GM12878 (cell line): ENCODE results near the gene SHQ1. TPM values are rescaled to one million over a fixed set of nuclear protein-coding genes. Genes with fewer than 3 reads are reported as not detected.

Source experiments
- ATAC-seq: fragments of 200-7000 bp; cut with Tn5 transposase; 3 replicates; pipeline ENCODE4 v1.9.1; 2020; ENCODE audit warnings: mild to moderate bottlenecking, moderate library complexity
- BruUV-seq: library from RNA; stranded (reverse); fragments of 400-500 nt; replicated peaks from 2 replicates; lab custom pipeline; 2021; lab: Mats Ljungman, UMichigan
- CTCF ChIA-PET: fragments of 300-600 bp; sonication (Branson Sonifier 250); formaldehyde crosslinking; extraction: SDS; loops from one replicate; lab custom pipeline; 2021; ENCODE audit warnings: inconsistent platforms; lab: Yijun Ruan, JAX
- POLR2A ChIA-PET: fragments of 350-600 bp; formaldehyde crosslinking; extraction: SDS; loops from one replicate; lab custom pipeline; 2021; ENCODE audit warnings: inconsistent platforms; lab: Charles Lee
- RAD21 ChIA-PET: fragments of 300-600 bp; sonication (Branson Sonifier 250); formaldehyde crosslinking; loops from one replicate; lab custom pipeline; 2023; ENCODE audit warnings: antibody characterized with exemption; ENCODE audit not compliant: unreplicated experiment; lab: Charles Lee
- SMC1A ChIA-PET: fragments of 300-600 bp; sonication (Branson Sonifier 250); formaldehyde crosslinking; loops from one replicate; lab custom pipeline; 2023; ENCODE audit not compliant: unreplicated experiment, uncharacterized antibody; lab: Charles Lee
- DNase-seq: peaks from one replicate; pipeline ENCODE4 v3.0.0-alpha.2; 2011; ENCODE audit warnings: low read depth, low spot score
- FAIRE-seq: peaks from 3 replicates; lab custom pipeline; 2011; peaks lifted over from hg19 to GRCh38; lab: Jason Lieb, UNC
- H2AFZ ChIP-seq: 2 replicates; pipeline ENCODE4 v1.6.0; 2011; ENCODE audit warnings: low read depth, low read length, control low read depth; ENCODE audit not compliant: control insufficient read depth
- H3K27ac ChIP-seq: 2 replicates; pipeline ENCODE4 v1.5.1; 2011; ENCODE audit warnings: control low read depth; ENCODE audit not compliant: control insufficient read depth, insufficient read depth
- H3K27me3 ChIP-seq, 2 experiments: replicated peaks in 1 of 2; 2 replicates each; pipeline versions ENCODE4 v1.6.0 to v1.6.1; 2011; ENCODE audit warnings: low read length in 1 of 2; ENCODE audit not compliant: control insufficient read depth in 2 of 2, insufficient read depth in 2 of 2
- H3K36me3 ChIP-seq, 2 experiments: 2 replicates each; pipeline ENCODE4 v1.5.1; 2011; ENCODE audit warnings: low read length in 1 of 2; ENCODE audit not compliant: control insufficient read depth in 2 of 2, insufficient read depth in 2 of 2
- H3K4me1 ChIP-seq: 2 replicates; pipeline ENCODE4 v1.6.1; 2011; ENCODE audit warnings: mild to moderate bottlenecking, low read length, moderate library complexity, mixed read lengths; ENCODE audit not compliant: control insufficient read depth, insufficient read depth
- H3K4me2 ChIP-seq: 2 replicates; pipeline ENCODE4 v1.6.0; 2011; ENCODE audit warnings: control low read depth; ENCODE audit not compliant: control insufficient read depth, insufficient read depth
- H3K4me3 ChIP-seq: fragments of 200-600 bp; sonication (generic); 2 replicates; pipeline ENCODE4 v1.5.1; 2016
- H3K79me2 ChIP-seq: 2 replicates; pipeline ENCODE4 v1.6.0; 2011; ENCODE audit warnings: low read length; ENCODE audit not compliant: control insufficient read depth, insufficient read depth
- H3K9ac ChIP-seq: 2 replicates; pipeline ENCODE4 v1.8.0; 2011; ENCODE audit warnings: low read length, control low read depth, mixed read lengths; ENCODE audit not compliant: control insufficient read depth, insufficient read depth
- H3K9me3 ChIP-seq: replicated peaks from 3 replicates; pipeline ENCODE4 v1.5.1; 2011; ENCODE audit warnings: mild to moderate bottlenecking, low read length; ENCODE audit not compliant: control insufficient read depth, insufficient read depth
- H4K20me1 ChIP-seq: 2 replicates; pipeline ENCODE4 v1.6.0; 2011; ENCODE audit not compliant: control insufficient read depth, insufficient read depth
- ATF7 ChIP-seq: fragments of 450-650 bp; IDR thresholded peaks from 2 replicates; pipeline ENCODE4 v1.6.1; 2016; ENCODE audit warnings: low read depth, mild to moderate bottlenecking
- CHD1 ChIP-seq: IDR thresholded peaks from 2 replicates; pipeline ENCODE4 v1.6.1; 2012; ENCODE audit warnings: low read depth, low read length, improper control_type of control experiment
- CREM ChIP-seq: IDR thresholded peaks from 2 replicates; pipeline ENCODE4 v1.6.1; 2014; ENCODE audit warnings: antibody characterized with exemption, low read depth
- CUX1 ChIP-seq: IDR thresholded peaks from 2 replicates; pipeline ENCODE4 v1.6.1; 2012; ENCODE audit warnings: improper control_type of control experiment, low read depth, low read length; ENCODE audit not compliant: insufficient replicate concordance
- IRF3 ChIP-seq: fragments of 450-650 bp; IDR thresholded peaks from 2 replicates; pipeline ENCODE4 v1.6.1; 2014; ENCODE audit warnings: mild to moderate bottlenecking
- KLF5 ChIP-seq: fragments of 450-650 bp; IDR thresholded peaks from 2 replicates; pipeline ENCODE4 v1.6.1; 2014; ENCODE audit warnings: mild to moderate bottlenecking; ENCODE audit not compliant: partially characterized antibody
- PAX5 ChIP-seq: IDR thresholded peaks from 2 replicates; pipeline ENCODE4 v1.6.1; 2011; ENCODE audit warnings: low read depth, low read length, borderline replicate concordance
- PKNOX1 ChIP-seq: fragments of 450-650 bp; IDR thresholded peaks from 2 replicates; pipeline ENCODE4 v1.6.1; 2016; ENCODE audit warnings: mild to moderate bottlenecking
- PML ChIP-seq: IDR thresholded peaks from 2 replicates; pipeline ENCODE4 v1.6.1; 2012; ENCODE audit warnings: low read length, inconsistent platforms
- RAD21 ChIP-seq: IDR thresholded peaks from 2 replicates; pipeline ENCODE4 v1.6.1; 2011; ENCODE audit warnings: mild to moderate bottlenecking, low read depth, low read length, moderate library complexity; ENCODE audit not compliant: insufficient read depth
- RCOR1 ChIP-seq: conservative IDR thresholded peaks from 2 replicates; pipeline ENCODE4 v1.6.1; 2012; ENCODE audit warnings: low read depth, low read length, improper control_type of control experiment
- RUNX3 ChIP-seq: IDR thresholded peaks from 2 replicates; pipeline ENCODE4 v1.6.1; 2012; ENCODE audit warnings: low read length, inconsistent platforms
- SMAD1 ChIP-seq: fragments of 450-650 bp; IDR thresholded peaks from 2 replicates; pipeline ENCODE4 v1.6.1; 2018; ENCODE audit warnings: mild to moderate bottlenecking, low read depth; ENCODE audit not compliant: partially characterized antibody
- STAT1 ChIP-seq: fragments of 450-650 bp; conservative IDR thresholded peaks from 2 replicates; pipeline ENCODE4 v1.6.1; 2014; ENCODE audit warnings: antibody characterized with exemption, mild to moderate bottlenecking
- SUZ12 ChIP-seq: fragments of 200-600 bp; sonication (generic); IDR thresholded peaks from one replicate; pipeline ENCODE4 v1.6.1; 2018; ENCODE audit warnings: antibody characterized with exemption, mild to moderate bottlenecking; ENCODE audit not compliant: unreplicated experiment
- TAF1 ChIP-seq: IDR thresholded peaks from 2 replicates; pipeline ENCODE4 v1.6.1; 2011; ENCODE audit warnings: mild to moderate bottlenecking, low read depth, low read length, borderline replicate concordance
- WGBS: methylation state at CpG from one replicate; pipeline ENCODE4 v1.1.6; 2016; ENCODE audit warnings: low lambda C conversion rate; ENCODE audit not compliant: insufficient replicate concordance, insufficient coverage; ENCODE audit errors: missing lambda C conversion rate; 5-methylcytosine and 5-hydroxymethylcytosine counted together
- in situ Hi-C: fragments of 300-500 bp; cut with MboI; formaldehyde crosslinking; loops from 9 replicates; pipeline ENCODE4 v1.14.3; 2018; ENCODE audit warnings: mixed read lengths
- intact Hi-C: fragments of 100-400 bp; cut with micrococcal nuclease; formaldehyde crosslinking; loops from one replicate; pipeline ENCODE4 v1.14.2; 2022; ENCODE audit not compliant: unreplicated experiment
- polyA plus RNA-seq, 11 experiments: library from polyadenylated mRNA; depleted of rRNA in 4 of 11; unstranded in 6 of 11; stranded (reverse) in 5 of 11; fragments of >200 nt; fragmentation: Nextera tagmentation in 4 of 11; fragmentation: Illumina TruSeq in 1 of 11; extraction: Ambion mirVana in 4 of 11; extraction: Trizol in 1 of 11; gene quantifications; 1 replicate in 1 of 11; 2 replicates in 10 of 11; pipeline versions ENCODE4 v1.2.1 to v1.2.3, GENCODE V29; 2011 to 2016; ENCODE audit warnings: inconsistent platforms in 2 of 11, missing spikeins in 2 of 11, low read depth in 1 of 11
- total RNA-seq, 4 experiments: library from RNA; depleted of rRNA in 3 of 4; stranded (reverse); fragments of >200 nt in 3 of 4; fragmentation: Illumina TruSeq in 1 of 4; extraction: Trizol in 1 of 4; gene quantifications; 2 replicates each; pipeline versions ENCODE4 v1.2.1 to v1.2.3, GENCODE V29; 2013 to 2021

SHQ1 gene
- total and polyA plus RNA-seq, 10 of the 15 experiments (the other 5 are each of a cell fraction or from before 2014, with no cell fraction given): 12.6 to 51.7 (median 24.5) TPM

GRCh38 chr3:72836923-72837322, 11.3 kb downstream of the SHQ1 start:
- in situ Hi-C loops: no loop called here
- H3K27me3 ChIP-seq: no peaks in the 10 kb centered on the region
- DNase-seq: no peak
- POLR2A ChIA-PET: no interaction called here
- TF ChIP-seq PKNOX1 (no peak), CHD1 (no peak), SUZ12 (no peak), CUX1 (no peak), PML (no peak), SMAD1 (no peak), PAX5 (no peak), CREM (no peak), IRF3 (no peak), ATF7 (no peak), TAF1 (no peak), KLF5 (no peak), STAT1 (no peak), RCOR1 (no peak), RUNX3 (no peak), RAD21 (no peak)
- no peaks in the 10 kb centered on the region for H3K9me3 ChIP-seq
- no peak overlapping the region for H3K9ac ChIP-seq
- SMC1A ChIA-PET: interaction anchor here (1.1 to 1.6 kb wide), 3 partner anchors 12 to 55 kb away, joined by 3 to 4 read pairs (median 4); no protein-coding TSS in a partner anchor
- ATAC-seq: no peak
- intact Hi-C loops: no loop called here
- RAD21 ChIA-PET: no interaction called here
- no peak overlapping the region for H3K4me3 ChIP-seq
- 100% methylated on average over 3 of the region's 3 CpGs for WGBS
- no peak overlapping the region for H3K4me2 ChIP-seq
- no TSS peak for BruUV-seq
- no peak overlapping the region for H2AFZ ChIP-seq
- no peak for FAIRE-seq
- no peaks in the 10 kb centered on the region for H3K79me2 ChIP-seq
- peaks cover 5 to 30% of the 10 kb centered on the region in 2 experiments for H3K36me3 ChIP-seq
- CTCF ChIA-PET: interaction anchor here (1.1 to 1.2 kb wide), 2 partner anchors 11 to 14 kb away, joined by 3 read pairs; no protein-coding TSS in a partner anchor
- no peaks in the 10 kb centered on the region for H4K20me1 ChIP-seq
- H3K27ac ChIP-seq: no peak overlapping the region
- no peaks in the 10 kb centered on the region for H3K4me1 ChIP-seq
